MCF 10A (cell line): ENCODE data around the gene STKLD1. TPM values are rescaled to one million over a fixed set of nuclear protein-coding genes. Genes with fewer than 3 reads are reported as not detected.

Experiments used
- BruUV-seq: library from RNA; stranded (reverse); fragments of 400-500 nt; replicated peaks from 2 replicates; lab custom pipeline; 2021; lab: Mats Ljungman, UMichigan
- CTCF ChIA-PET: fragments of 300-600 bp; sonication (Branson Sonifier 250); formaldehyde crosslinking; extraction: SDS; loops from one replicate; lab custom pipeline; 2021; ENCODE audit warnings: antibody characterized with exemption, inconsistent platforms; lab: Yijun Ruan, JAX
- POLR2A ChIA-PET: fragments of 300-600, 350-650 bp; sonication (Branson Sonifier 250); formaldehyde crosslinking; extraction: SDS; loops from one replicate; lab custom pipeline; 2020; ENCODE audit warnings: antibody characterized with exemption, inconsistent platforms; lab: Yijun Ruan, JAX
- DNase-seq: peaks from one replicate; pipeline ENCODE4 v3.0.0-alpha.2; 2018; ENCODE audit not compliant: unreplicated experiment
- H3K27ac Mint-ChIP-seq: one replicate; pipeline ENCODE4 v1.8.0; 2022; ENCODE audit warnings: mild to moderate bottlenecking, low read depth, mixed read lengths; ENCODE audit not compliant: unreplicated experiment
- H3K27me3 Mint-ChIP-seq: one replicate; pipeline ENCODE4 v1.8.0; 2022; ENCODE audit warnings: mixed read lengths; ENCODE audit not compliant: insufficient read depth, unreplicated experiment
- H3K36me3 Mint-ChIP-seq: one replicate; pipeline ENCODE4 v1.8.0; 2022; ENCODE audit warnings: mild to moderate bottlenecking, moderate library complexity, mixed read lengths; ENCODE audit not compliant: insufficient read depth, unreplicated experiment
- H3K4me1 Mint-ChIP-seq: one replicate; pipeline ENCODE4 v1.8.0; 2022; ENCODE audit warnings: mixed read lengths; ENCODE audit not compliant: insufficient read depth, unreplicated experiment
- H3K4me3 Mint-ChIP-seq: one replicate; pipeline ENCODE4 v1.8.0; 2022; ENCODE audit warnings: mild to moderate bottlenecking, moderate library complexity, mixed read lengths; ENCODE audit not compliant: unreplicated experiment
- H3K9me3 Mint-ChIP-seq: one replicate; pipeline ENCODE4 v1.8.0; 2022; ENCODE audit warnings: mixed read lengths; ENCODE audit not compliant: unreplicated experiment
- CTCF ChIP-seq: fragments of 200-600 bp; IDR thresholded peaks from one replicate; pipeline ENCODE4 v1.8.0; 2022; ENCODE audit warnings: antibody characterized with exemption, mild to moderate bottlenecking; ENCODE audit not compliant: unreplicated experiment
- intact Hi-C: fragments of 100-400 bp; cut with micrococcal nuclease; formaldehyde crosslinking; loops from 2 replicates; pipeline ENCODE4 v1.14.1; 2022
- total RNA-seq: library from RNA; stranded (reverse); gene quantifications from 2 replicates; pipeline ENCODE4 v1.2.3, GENCODE V29; 2022

The STKLD1 gene
- total RNA-seq, 1 experiment from 2014 or later = 1.3 TPM

GRCh38 chr9:133347985-133348717 lies 28.0 kb upstream of the STKLD1 start, which contains the start of the genes MED22 and RPL7A:
Gene MED22, minus strand, starts transcription at chr9:133348131. Its CDS starts 1,469 bp downstream, at chr9:133346662.
Gene RPL7A, plus strand, starts transcription at chr9:133348218. Its CDS starts 26 bp downstream, at chr9:133348244.
- ChIA-PET CTCF (interaction anchor here (1.2 kb wide), 1 partner anchor 10 kb away, joined by 3 read pairs; no protein-coding TSS in a partner anchor), POLR2A (interaction anchor here (0.6 to 2.9 kb wide), 22 partner anchors 9 to 788 kb away, joined by 3 to 48 read pairs (median 5); partner anchors contain the start of genes BRD3OS, CACFD1, STKLD1 and SURF1)
- intact Hi-C loops = no loop called here
- peak; percentile 95 for DNase-seq
- Mint-ChIP-seq H3K4me1 (peaks cover 6% of the 10 kb centered on the region), H3K27me3 (no peaks in the 10 kb centered on the region), H3K27ac (peak within 1 kb of the TSS; percentile 97), H3K9me3 (no peaks in the 10 kb centered on the region), H3K36me3 (peaks cover 67% of the 10 kb centered on the region), H3K4me3 (peak within 1 kb of the TSS; percentile 88)
- TF ChIP-seq CTCF = no peak
- no TSS peak for BruUV-seq

GRCh38 chr9:133348718-133349573 lies 27.2 kb upstream of the STKLD1 start:
- no peak for DNase-seq
- intact Hi-C loops = no loop called here
- Mint-ChIP-seq H3K27me3 (no peaks in the 10 kb centered on the region), H3K4me3 (peak overlapping the region; percentile 88), H3K4me1 (peaks cover 6% of the 10 kb centered on the region), H3K9me3 (no peaks in the 10 kb centered on the region), H3K27ac (peak overlapping the region; percentile 97), H3K36me3 (peaks cover 75% of the 10 kb centered on the region)
- BruUV-seq = TSS peak; percentile 58
- CTCF ChIA-PET = interaction anchor here (0.5 kb wide), 1 partner anchor 31 kb away, joined by 3 read pairs; no protein-coding TSS in a partner anchor
- POLR2A ChIA-PET = interaction anchor here (0.6 to 2.9 kb wide), 12 partner anchors 8 to 532 kb away, joined by 3 to 48 read pairs (median 8); partner anchors contain the start of genes STKLD1, SURF1, SURF2 and SURF6
- TF ChIP-seq CTCF = no peak

DNA sequence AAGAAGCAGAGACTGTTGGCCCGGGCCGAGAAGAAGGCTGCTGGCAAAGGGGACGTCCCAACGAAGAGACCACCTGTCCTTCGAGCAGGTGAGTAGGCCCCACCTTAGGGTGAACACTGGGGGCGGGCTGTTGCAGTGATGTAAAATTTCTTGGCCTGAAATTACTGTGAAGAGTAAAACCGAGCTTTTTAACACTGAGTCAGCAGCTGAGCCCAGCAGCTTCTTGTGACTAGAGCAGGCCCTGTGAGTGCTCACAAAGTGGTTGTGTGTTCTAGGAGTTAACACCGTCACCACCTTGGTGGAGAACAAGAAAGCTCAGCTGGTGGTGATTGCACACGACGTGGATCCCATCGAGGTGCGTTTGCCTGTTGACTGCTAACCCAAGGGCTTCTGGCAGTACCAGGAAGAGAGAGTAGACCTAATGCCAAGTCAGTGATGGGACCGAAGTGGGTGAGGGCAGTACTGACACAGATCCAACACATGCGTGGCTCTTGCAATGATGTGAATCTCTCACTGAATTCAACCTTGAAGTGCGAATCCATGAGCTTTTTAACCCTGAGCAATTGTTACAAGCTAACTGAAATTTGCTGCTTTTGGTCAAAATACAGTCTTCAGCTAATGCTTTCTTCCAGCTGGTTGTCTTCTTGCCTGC lies 26.1 kb upstream of the STKLD1 start:
- Mint-ChIP-seq H3K4me3 (peak overlapping the region; percentile 88), H3K27ac (no peak overlapping the region), H3K9me3 (no peaks in the 10 kb centered on the region), H3K36me3 (peaks cover 81% of the 10 kb centered on the region), H3K4me1 (peaks cover 6% of the 10 kb centered on the region), H3K27me3 (no peaks in the 10 kb centered on the region)
- BruUV-seq = no TSS peak
- intact Hi-C loops = no loop called here
- ChIA-PET POLR2A (interaction anchor here (0.5 to 1.5 kb wide), 6 partner anchors 13 to 714 kb away, joined by 3 to 5 read pairs (median 4); partner anchors contain the start of gene SURF6), CTCF (interaction anchor here (0.6 to 0.8 kb wide), 4 partner anchors 11 to 1978 kb away, joined by 3 to 4 read pairs (median 4); no protein-coding TSS in a partner anchor)
- DNase-seq = no peak
- TF ChIP-seq CTCF = no peak
